K562 (cell line): Measurements from ENCODE around the gene METTL2B. TPM values are rescaled to one million over a fixed set of nuclear protein-coding genes. Genes with fewer than 3 reads are reported as not detected.
"Not testable (repeated sequence)": the region's sequence is repeated elsewhere in the genome, so short reads cannot be mapped to it uniquely, and the experiment has no call there.

ENCODE experiments used
- ATAC-seq: fragments of 200-7000 bp; cut with Tn5 transposase; 3 replicates; pipeline ENCODE4 v1.9.1; 2020; ENCODE audit warnings: moderate library complexity
- BruUV-seq: library from RNA; stranded (reverse); fragments of 400-500 nt; replicated peaks from 2 replicates; lab custom pipeline; 2021; lab: Mats Ljungman, UMichigan
- CTCF ChIA-PET: fragments of 300-600 bp; formaldehyde crosslinking; extraction: SDS; loops from one replicate; lab custom pipeline; 2021; ENCODE audit warnings: low intra/inter-chr PET ratio; lab: Yijun Ruan, JAX
- POLR2A ChIA-PET: fragments of 300-600, 350-650 bp; sonication (Branson Sonifier 250); formaldehyde crosslinking; extraction: SDS; loops from one replicate; lab custom pipeline; 2021; ENCODE audit warnings: antibody characterized with exemption, inconsistent platforms; lab: Yijun Ruan, JAX
- DNase-seq, 4 experiments: peaks; one replicate each; pipeline versions ENCODE4 v3.0.0 to v3.0.0-alpha.2; 2011 to 2018; ENCODE audit warnings: low spot score in 3 of 4, mixed read lengths in 3 of 4; ENCODE audit errors: extremely low read depth in 1 of 4
- FAIRE-seq: peaks from 2 replicates; lab custom pipeline; 2011; peaks lifted over from hg19 to GRCh38; lab: Jason Lieb, UNC
- H2AFZ ChIP-seq: 2 replicates; pipeline ENCODE4 v1.6.0; 2011; ENCODE audit warnings: low read depth, low read length, control low read depth, inconsistent platforms
- H3K27ac ChIP-seq: fragments of 200-600 bp; 3 replicates; pipeline ENCODE4 v1.8.0; 2011; ENCODE audit warnings: low read depth, mild to moderate bottlenecking, control low read depth, inconsistent platforms, low read length, moderate library complexity, mixed read lengths; ENCODE audit errors: extremely low read depth
- H3K27me3 ChIP-seq, 2 experiments: fragments of 300-600 bp in 1 of 2; 2 replicates in 1 of 2; 3 replicates in 1 of 2; pipeline versions ENCODE4 v1.6.0 to v1.8.0; 2011; ENCODE audit warnings: inconsistent platforms in 2 of 2, low read length in 2 of 2, mild to moderate bottlenecking in 1 of 2, mixed read lengths in 1 of 2, moderate library complexity in 1 of 2; ENCODE audit not compliant: control insufficient read depth in 2 of 2, insufficient read depth in 2 of 2
- H3K36me3 ChIP-seq: fragments of 300-600 bp; 3 replicates; pipeline ENCODE4 v1.8.0; 2011; ENCODE audit warnings: mild to moderate bottlenecking, low read length, inconsistent platforms; ENCODE audit not compliant: control insufficient read depth, insufficient read depth
- H3K4me1 ChIP-seq, 2 experiments: fragments of 200-600 bp in 1 of 2; replicated peaks in 1 of 2; 2 replicates in 1 of 2; 3 replicates in 1 of 2; pipeline versions ENCODE4 v1.5.1 to v1.8.0; 2011; ENCODE audit warnings: inconsistent platforms in 2 of 2, low read length in 2 of 2, mild to moderate bottlenecking in 1 of 2, mixed read lengths in 1 of 2, moderate library complexity in 1 of 2; ENCODE audit not compliant: control insufficient read depth in 2 of 2, insufficient read depth in 2 of 2
- H3K4me2 ChIP-seq: 2 replicates; pipeline ENCODE4 v1.6.1; 2011; ENCODE audit warnings: low read length, control low read depth, inconsistent platforms, mixed read lengths; ENCODE audit not compliant: insufficient read depth
- H3K4me3 ChIP-seq: fragments of 200-600 bp; sonication (generic), shearing (Covaris generic); 2 replicates; pipeline ENCODE4 v1.5.1; 2016; ENCODE audit warnings: control low read depth, inconsistent platforms
- H3K79me2 ChIP-seq: fragments of 200-600 bp; 3 replicates; pipeline ENCODE4 v1.8.0; 2011; ENCODE audit warnings: low read length, inconsistent platforms; ENCODE audit not compliant: control insufficient read depth, insufficient read depth
- H3K9ac ChIP-seq, 2 experiments: 2 replicates each; pipeline versions ENCODE4 v1.6.0 to v1.6.1; 2011; ENCODE audit warnings: low read depth in 2 of 2, low read length in 2 of 2, control low read depth in 1 of 2, inconsistent platforms in 1 of 2, mild to moderate bottlenecking in 1 of 2, mixed read lengths in 1 of 2; ENCODE audit not compliant: insufficient read depth in 1 of 2
- H3K9me1 ChIP-seq: one replicate; pipeline ENCODE4 v1.6.0; 2011; ENCODE audit warnings: inconsistent platforms, mild to moderate bottlenecking, low read length, moderate library complexity; ENCODE audit not compliant: control insufficient read depth, insufficient read depth
- H3K9me3 ChIP-seq: replicated peaks from 2 replicates; pipeline ENCODE4 v1.5.1; 2011; ENCODE audit warnings: low read depth, low read length, inconsistent platforms; ENCODE audit not compliant: control insufficient read depth, insufficient read depth
- H4K20me1 ChIP-seq: replicated peaks from 2 replicates; pipeline ENCODE4 v1.6.1; 2011; ENCODE audit warnings: low read length, inconsistent platforms, mixed read lengths; ENCODE audit not compliant: control insufficient read depth, insufficient read depth
- ETV5 ChIP-seq: sonication (generic); formaldehyde crosslinking; IDR thresholded peaks from 2 replicates; pipeline ENCODE4 v1.4.0; 2020; ENCODE audit warnings: low read depth, mild to moderate bottlenecking, missing genetic modification reagents
- MAZ ChIP-seq, 2 experiments: fragments of 450-650 bp in 1 of 2; sonication (generic) in 1 of 2; formaldehyde crosslinking; IDR thresholded peaks in 1 of 2; conservative IDR thresholded peaks in 1 of 2; 2 replicates each; pipeline versions ENCODE4 v1.4.0 to v1.5.0; 2020; ENCODE audit warnings: mild to moderate bottlenecking in 1 of 2, missing genetic modification reagents in 1 of 2
- MLLT1 ChIP-seq, 2 experiments: fragments of 450-650 bp; IDR thresholded peaks; 2 replicates each; pipeline ENCODE4 v1.6.1; 2016
- NFE2 ChIP-seq: IDR thresholded peaks from 2 replicates; pipeline ENCODE4 v1.6.1; 2014; ENCODE audit warnings: antibody characterized with exemption, low read depth
- NFRKB ChIP-seq: fragments of 450-650 bp; IDR thresholded peaks from 2 replicates; pipeline ENCODE4 v1.6.1; 2016; ENCODE audit warnings: low read depth
- NKRF ChIP-seq: fragments of 450-650 bp; IDR thresholded peaks from 2 replicates; pipeline ENCODE4 v1.6.1; 2016; ENCODE audit warnings: borderline replicate concordance
- POLR2A ChIP-seq: fragments of 450-650 bp; conservative IDR thresholded peaks from 2 replicates; pipeline ENCODE4 v1.6.1; 2016
- RBBP5 ChIP-seq: fragments of 200-600 bp; sonication (generic); IDR thresholded peaks from 2 replicates; pipeline ENCODE4 v1.6.1; 2012; ENCODE audit warnings: borderline replicate concordance, mild to moderate bottlenecking, low read length, control low read depth, inconsistent platforms; ENCODE audit not compliant: insufficient read depth, poor library complexity, severe bottlenecking
- RBFOX2 ChIP-seq: fragments of 200-400 bp; formaldehyde crosslinking; IDR thresholded peaks from 2 replicates; pipeline ENCODE4 v1.6.1; 2017; ENCODE audit warnings: low read depth, mild to moderate bottlenecking, low read length, moderate library complexity
- SMARCA4 ChIP-seq: fragments of 450-650 bp; IDR thresholded peaks from 2 replicates; pipeline ENCODE4 v1.6.1; 2016
- SMARCE1 ChIP-seq: fragments of 450-650 bp; IDR thresholded peaks from 2 replicates; pipeline ENCODE4 v1.7.1; 2016; ENCODE audit warnings: mild to moderate bottlenecking
- SRSF3 ChIP-seq: fragments of 200-400 bp; formaldehyde crosslinking; IDR thresholded peaks from 2 replicates; pipeline ENCODE4 v1.6.1; 2016; ENCODE audit warnings: mild to moderate bottlenecking, low read length, moderate library complexity; ENCODE audit not compliant: insufficient read depth
- TAF1 ChIP-seq: IDR thresholded peaks from 2 replicates; pipeline ENCODE4 v1.6.1; 2011; ENCODE audit warnings: mild to moderate bottlenecking, low read length, moderate library complexity; ENCODE audit not compliant: insufficient read depth, control insufficient read depth, severe bottlenecking; ENCODE audit errors: extremely low read depth
- TFAP4 ChIP-seq: sonication (generic); formaldehyde crosslinking; IDR thresholded peaks from 2 replicates; pipeline ENCODE4 v1.8.0; 2022; ENCODE audit warnings: missing genetic modification reagents, mild to moderate bottlenecking, moderate library complexity, borderline replicate concordance
- ZNF316 ChIP-seq: fragments of 450-650 bp; IDR thresholded peaks from 2 replicates; pipeline ENCODE4 v1.6.1; 2016
- WGBS: fragments of 100-300 bp; shearing (Covaris generic); methylation state at CpG from one replicate; pipeline ENCODE4 v1.1.6; 2016; ENCODE audit warnings: low coverage, mixed read lengths; ENCODE audit not compliant: insufficient coverage; ENCODE audit errors: missing lambda C conversion rate; 5-methylcytosine and 5-hydroxymethylcytosine counted together
- in situ Hi-C: fragments of 300-500 bp; cut with MboI; formaldehyde crosslinking; loops from 4 replicates; pipeline ENCODE4 v1.15.0; 2018; ENCODE audit warnings: inconsistent platforms, mixed read lengths
- intact Hi-C: fragments of 100-400 bp; cut with micrococcal nuclease; formaldehyde crosslinking; loops from 2 replicates; pipeline ENCODE4 v1.14.2; 2022
- polyA plus RNA-seq, 8 experiments: library from polyadenylated mRNA; depleted of rRNA in 4 of 8; stranded (reverse) in 5 of 8; unstranded in 3 of 8; fragments of >200 nt; fragmentation: Nextera tagmentation in 2 of 8; fragmentation: Illumina TruSeq in 1 of 8; extraction: Ambion mirVana in 2 of 8; extraction: Trizol in 1 of 8; gene quantifications; 2 replicates each; pipeline versions ENCODE4 v1.2.1 to v1.2.3, GENCODE V29; 2011 to 2014; ENCODE audit warnings: inconsistent platforms in 1 of 8, missing spikeins in 1 of 8
- total RNA-seq, 7 experiments: library from RNA; depleted of rRNA in 6 of 7; stranded (reverse); fragments of >200 nt in 6 of 7; fragmentation: Illumina TruSeq in 2 of 7; extraction: Trizol in 2 of 7; gene quantifications; 2 replicates each; pipeline versions ENCODE4 v1.2.1 to v1.2.3, GENCODE V29; 2011 to 2021; ENCODE audit warnings: low replicate concordance in 1 of 7

METTL2B gene
- total and polyA plus RNA-seq, 9 of the 15 experiments (the other 6 are each of a cell fraction or from before 2014, with no cell fraction given): 35.9 to 95.7 (median 79.2) TPM

- TF ChIP-seq SRSF3 (0 out of 2 replicates have a peak, but pooled peaks have one; percentile 50), TAF1 (peak; percentile 18), ETV5 (CRISPR knock-in tag) (0 out of 2 replicates have a peak, but pooled peaks have one; percentile 44), SMARCE1 (0 out of 2 replicates have a peak, but pooled peaks have one; percentile 33), NFE2 (0 out of 2 replicates have a peak, but pooled peaks have one; percentile 34), TFAP4 (CRISPR knock-in tag) (0 out of 2 replicates have a peak, but pooled peaks have one; percentile 27), MLLT1 (IDR thresholded peaks at IDR 0.05) (0 out of 4 replicates have a peak, but pooled peaks have one; percentile 47 to 54), NKRF (peak; percentile 60; the same call in 1 of the 2 replicates), SMARCA4 (0 out of 2 replicates have a peak, but pooled peaks have one; percentile 28), MAZ (CRISPR knock-in tag; conservative IDR thresholded peaks at IDR 0.05 in 1 of 2, IDR thresholded peaks at IDR 0.05 in 1 of 2) (peak in 1 of 2 experiments; percentile 37; a peak in 1 of 4 replicates), ZNF316 (peak; percentile 36; the same call in 1 of the 2 replicates), RBBP5 (peak; percentile 72), RBFOX2 (peak; percentile 75), POLR2A (peak; percentile 36; the same call in 1 of the 2 replicates), NFRKB (peak; percentile 56; the same call in 1 of the 2 replicates)
Measured at GRCh38 chr7:128531955-128532478, 55.5 kb downstream of the METTL2B start (continued).

GRCh38 chr7:128532956-128533355, 56.4 kb downstream of the METTL2B start:
- ATAC-seq, H3K27me3 ChIP-seq, FAIRE-seq, H4K20me1 ChIP-seq, CTCF ChIA-PET, H3K9me3 ChIP-seq, H3K9me1 ChIP-seq, BruUV-seq, in situ Hi-C loops, POLR2A ChIA-PET, H2AFZ ChIP-seq, DNase-seq: not testable (repeated sequence)
- intact Hi-C loops: loop anchor here (5.0 kb wide), 1 partner anchor 56 kb away; the partner anchor contains the start of gene METTL2B
- Histone ChIP-seq H3K27ac (peak overlapping the region; percentile 98; the same call in 2 of the 3 replicates), H3K9ac (peak overlapping the region in 1 of 2 experiments; percentile 83; a peak in 3 of 4 replicates), H3K4me2 (peak overlapping the region; percentile 76), H3K4me3 (peak overlapping the region; percentile 56), H3K36me3 (peaks cover 33% of the 10 kb centered on the region), H3K4me1 (peaks cover 9 to 13% of the 10 kb centered on the region in 2 experiments), H3K79me2 (peaks cover 65% of the 10 kb centered on the region)
- 31% methylated on average over 1 of the region's 1 CpG for WGBS
